Left lobe of liver (tissue), 2 donors: Measurements from ENCODE around the gene IRX5. TPM values are rescaled to one million over a fixed set of nuclear protein-coding genes. Genes with fewer than 3 reads are reported as not detected.

ENCODE experiments used
- ATAC-seq: fragments of 200-7000 bp; cut with Tn5 transposase; one replicate; pipeline ENCODE4 v1.9.1; 2020; ENCODE audit warnings: mild to moderate bottlenecking, moderate library complexity
- DNase-seq: peaks from one replicate; pipeline ENCODE4 v3.0.0-alpha.2; 2020; ENCODE audit warnings: low spot score
- total RNA-seq: library from RNA; stranded (reverse); gene quantifications from one replicate; pipeline ENCODE4 v1.2.1, GENCODE V29; 2021
- donor health status: DM: no; HTN: no; CAD: no; lungs with moderate emphysema.
- donor health status: DM: no; HTN: yes; CAD: no.

IRX5 gene
- total RNA-seq, result 0.08 TPM

GRCh38 chr16:54930005-54930868 is at the start of gene IRX5:
Gene IRX5 (plus strand): TSS chr16:54930865. CDS start chr16:54931199, 334 bp downstream.
- peak; percentile 41 for ATAC-seq
- DNase-seq, result peak; percentile 57

DNA sequence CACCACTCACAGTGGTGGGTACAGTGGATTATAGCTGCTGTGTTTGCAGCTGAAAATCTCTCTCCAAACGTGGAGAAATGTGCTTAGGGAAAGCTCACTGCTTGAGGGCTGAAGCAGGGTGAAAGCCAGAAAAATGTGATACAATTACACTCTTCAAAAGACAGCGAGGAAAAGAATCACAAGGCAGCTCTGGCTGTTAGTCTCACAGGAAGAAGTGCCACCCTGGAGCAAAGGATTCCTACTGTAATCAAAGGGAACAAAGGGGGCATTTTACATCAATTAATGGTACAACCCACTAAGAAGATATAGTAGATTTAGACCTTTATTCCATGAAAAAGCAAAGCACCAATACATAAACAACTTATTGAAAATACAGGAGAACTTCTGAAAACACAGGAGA is 48.1 kb upstream of the IRX5 start:
- ATAC-seq (no peak), DNase-seq (no peak)

GRCh38 chr16:54883358-54883757 is 47.3 kb upstream of the IRX5 start:
- ATAC-seq (no peak), DNase-seq (no peak)

DNA sequence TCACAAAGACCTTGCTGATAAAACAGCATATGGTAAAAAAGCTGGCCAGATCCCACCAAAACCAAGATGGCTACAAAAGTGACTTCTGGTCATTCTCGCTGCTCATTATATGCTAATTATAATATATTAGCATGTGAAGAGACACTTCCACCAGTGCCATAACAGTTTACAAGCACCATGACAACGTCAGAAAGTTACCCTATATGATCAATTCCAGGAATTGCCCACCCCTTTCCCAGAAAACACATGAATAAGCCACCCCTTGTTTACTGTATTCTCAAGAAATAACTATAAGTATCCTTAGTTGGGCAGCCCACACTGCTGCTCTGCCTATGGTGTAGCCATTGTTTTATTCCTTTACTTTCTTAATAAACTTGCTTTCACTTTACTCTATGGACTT is 44.6 kb upstream of the IRX5 start:
- no peak for DNase-seq
- no peak for ATAC-seq

DNA sequence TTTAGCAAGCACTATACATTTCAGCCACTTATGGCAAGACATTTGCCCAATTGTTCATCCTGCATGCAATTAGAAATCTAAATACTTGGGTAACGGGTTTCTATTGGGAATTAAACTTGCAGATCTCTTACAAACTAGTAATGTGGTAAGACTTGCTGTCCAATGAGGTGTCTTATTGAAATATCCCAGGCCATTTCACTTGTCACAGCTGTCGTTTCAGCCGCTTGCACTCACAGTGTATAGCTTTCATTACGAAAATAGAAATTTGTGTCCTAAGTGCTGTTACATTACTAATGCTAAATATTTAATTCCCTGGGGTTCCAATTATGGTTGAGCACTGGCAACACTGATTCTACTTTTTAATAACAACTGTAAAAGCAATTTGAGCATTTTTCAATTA is 40.3 kb upstream of the IRX5 start:
- ATAC-seq (no peak), DNase-seq (no peak)

DNA sequence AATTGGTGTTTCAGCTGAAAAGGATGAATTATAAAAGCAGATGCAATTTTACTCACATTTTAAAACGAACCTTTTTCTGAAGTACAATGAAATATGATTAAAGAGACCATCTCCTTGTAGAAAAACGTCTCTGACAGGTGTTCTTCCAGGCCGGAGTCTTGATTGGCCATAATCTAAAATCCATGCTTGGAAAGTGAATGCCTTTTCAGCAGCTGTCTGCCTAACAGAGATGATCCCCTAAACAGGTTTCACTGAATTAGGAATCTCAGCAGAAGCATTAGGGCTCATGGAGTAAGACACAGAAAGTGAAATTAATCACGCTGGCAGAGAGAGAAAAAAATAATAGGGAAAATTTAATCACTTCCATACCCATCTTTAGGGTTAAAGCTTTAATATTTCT is 39.3 kb upstream of the IRX5 start:
- no peak for ATAC-seq
- no peak for DNase-seq

GRCh38 chr16:54892981-54893380 is 37.7 kb upstream of the IRX5 start:
- DNase-seq (no peak), ATAC-seq (no peak)

GRCh38 chr16:54897930-54898329 is 32.7 kb upstream of the IRX5 start:
- DNase-seq (no peak), ATAC-seq (no peak)

DNA sequence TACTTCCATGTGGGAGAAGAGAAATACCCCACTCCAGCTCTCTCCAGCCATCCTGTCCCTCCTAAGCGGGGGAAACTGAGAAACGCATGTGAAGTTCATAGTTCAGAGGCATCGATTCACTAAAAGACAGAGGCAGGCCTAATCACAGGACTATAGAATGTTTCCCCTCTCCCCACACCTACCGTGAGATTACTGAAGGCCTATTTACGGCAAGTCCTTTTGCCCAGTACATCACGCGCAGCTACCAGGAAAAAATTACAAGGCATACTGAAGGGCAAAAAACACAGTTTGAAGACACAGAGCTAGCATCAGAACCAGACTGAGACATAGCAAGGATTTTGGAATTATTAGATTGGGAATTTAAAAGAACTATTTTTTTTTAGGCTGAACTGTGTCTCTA is 29.1 kb upstream of the IRX5 start:
- DNase-seq (no peak), ATAC-seq (no peak)

GRCh38 chr16:54903047-54903446 is 27.6 kb upstream of the IRX5 start:
- no peak for DNase-seq
- ATAC-seq, result no peak

DNA sequence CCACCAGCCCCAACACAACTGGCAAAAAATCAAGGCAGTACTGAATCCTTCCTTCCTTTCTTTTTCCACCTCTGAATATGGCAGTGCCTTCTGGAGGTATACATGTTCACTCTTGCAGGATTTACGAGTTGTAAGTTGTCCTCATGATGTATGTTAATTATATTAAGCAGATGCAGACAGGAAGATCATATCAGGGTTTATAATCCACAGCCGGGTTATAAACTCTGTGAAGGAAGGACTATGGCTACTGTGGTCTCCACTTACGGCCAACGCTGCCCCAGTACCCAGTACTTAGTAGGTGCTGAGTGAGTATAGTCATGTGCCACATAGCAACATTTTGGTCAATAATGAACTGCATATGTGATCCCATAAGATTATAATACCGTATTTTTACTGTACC is 19.6 kb upstream of the IRX5 start:
- DNase-seq (no peak), ATAC-seq (no peak)

GRCh38 chr16:54912720-54913119 is 17.9 kb upstream of the IRX5 start:
- ATAC-seq (no peak), DNase-seq (no peak)

DNA sequence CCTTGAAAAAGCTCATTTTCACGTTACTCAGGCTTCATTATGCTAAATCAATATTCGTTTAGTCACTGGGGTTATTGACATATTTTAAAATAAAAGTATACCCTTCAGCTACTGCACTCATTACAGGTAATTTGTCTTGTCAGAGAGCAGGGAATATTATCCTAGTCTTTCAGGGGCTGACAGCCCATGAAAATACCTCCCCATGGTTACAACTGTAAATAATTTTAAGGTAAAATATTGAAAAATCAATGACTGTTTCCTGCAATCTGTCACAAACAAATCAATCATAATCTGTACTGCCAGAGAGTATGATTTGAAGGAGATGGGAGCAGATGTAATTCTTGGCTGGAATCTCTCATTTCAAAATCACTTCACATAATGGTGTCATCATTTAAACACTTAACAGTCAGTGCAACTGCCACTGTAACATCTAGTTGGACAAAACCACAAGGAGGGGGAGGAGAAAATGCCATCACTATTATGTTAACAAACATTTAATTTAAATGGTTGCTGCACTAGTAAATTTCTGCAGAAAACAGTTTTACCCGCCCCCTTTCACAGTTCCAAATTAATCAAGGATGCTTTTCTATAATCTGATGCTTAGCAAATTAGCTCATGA is 9.3 kb upstream of the IRX5 start:
- ATAC-seq, result no peak
- DNase-seq, result no peak

DNA sequence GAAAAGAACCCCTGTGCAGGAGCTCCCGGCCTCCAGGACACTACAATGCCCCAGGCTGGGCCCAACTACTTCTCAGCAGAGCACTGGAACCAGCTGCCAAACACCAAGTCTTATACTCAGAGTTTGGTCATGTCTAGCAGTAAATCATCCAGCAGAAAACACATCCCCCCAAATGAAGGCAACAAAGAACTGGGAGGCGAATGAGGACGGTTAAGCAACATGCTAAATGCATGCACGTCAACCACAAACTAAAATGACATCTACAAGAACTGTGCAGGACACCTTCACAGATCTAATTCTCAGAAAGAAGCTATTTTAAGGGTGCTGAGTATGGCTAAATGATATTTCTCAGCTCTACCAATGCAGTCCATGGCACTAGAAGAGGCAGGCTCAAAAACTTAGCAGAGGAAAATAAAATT is 7.6 kb upstream of the IRX5 start:
- DNase-seq, result no peak

GRCh38 chr16:54923988-54924387 is 6.7 kb upstream of the IRX5 start:
- ATAC-seq (no peak), DNase-seq (no peak)

More for the DNA sequence above, 7.6 kb upstream of the IRX5 start:
- ATAC-seq, result no peak

DNA sequence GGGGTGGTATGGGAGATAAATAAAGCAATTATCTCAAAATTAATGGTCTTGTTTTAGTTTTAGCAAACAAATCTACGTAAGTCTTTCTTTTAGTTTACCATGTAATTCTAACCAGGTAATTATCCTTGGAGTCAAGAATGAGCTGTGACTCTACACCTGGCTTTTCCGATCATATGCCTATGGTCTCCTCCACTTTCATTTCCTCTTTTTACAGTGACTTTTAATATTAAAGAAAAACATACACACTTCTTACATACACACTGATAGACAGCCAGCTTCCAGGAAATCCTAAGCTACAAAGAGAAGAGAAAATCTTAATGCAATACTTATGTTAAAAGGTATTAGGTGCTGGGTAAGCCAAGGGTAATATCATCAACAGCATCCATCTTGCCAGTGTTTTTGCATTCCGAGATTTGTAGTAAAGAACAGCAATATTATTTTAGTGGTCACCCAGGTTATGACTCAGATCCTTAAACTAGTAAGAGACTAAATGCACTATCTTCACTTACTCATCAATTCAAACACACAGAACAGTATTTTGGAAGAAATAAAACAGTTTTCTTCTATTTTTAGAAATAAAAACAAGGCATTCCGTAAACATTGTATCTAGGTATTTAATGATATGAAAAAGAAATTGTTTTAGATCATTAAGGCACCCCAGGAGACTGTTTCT is 4.4 kb upstream of the IRX5 start:
- DNase-seq (no peak), ATAC-seq (no peak)

DNA sequence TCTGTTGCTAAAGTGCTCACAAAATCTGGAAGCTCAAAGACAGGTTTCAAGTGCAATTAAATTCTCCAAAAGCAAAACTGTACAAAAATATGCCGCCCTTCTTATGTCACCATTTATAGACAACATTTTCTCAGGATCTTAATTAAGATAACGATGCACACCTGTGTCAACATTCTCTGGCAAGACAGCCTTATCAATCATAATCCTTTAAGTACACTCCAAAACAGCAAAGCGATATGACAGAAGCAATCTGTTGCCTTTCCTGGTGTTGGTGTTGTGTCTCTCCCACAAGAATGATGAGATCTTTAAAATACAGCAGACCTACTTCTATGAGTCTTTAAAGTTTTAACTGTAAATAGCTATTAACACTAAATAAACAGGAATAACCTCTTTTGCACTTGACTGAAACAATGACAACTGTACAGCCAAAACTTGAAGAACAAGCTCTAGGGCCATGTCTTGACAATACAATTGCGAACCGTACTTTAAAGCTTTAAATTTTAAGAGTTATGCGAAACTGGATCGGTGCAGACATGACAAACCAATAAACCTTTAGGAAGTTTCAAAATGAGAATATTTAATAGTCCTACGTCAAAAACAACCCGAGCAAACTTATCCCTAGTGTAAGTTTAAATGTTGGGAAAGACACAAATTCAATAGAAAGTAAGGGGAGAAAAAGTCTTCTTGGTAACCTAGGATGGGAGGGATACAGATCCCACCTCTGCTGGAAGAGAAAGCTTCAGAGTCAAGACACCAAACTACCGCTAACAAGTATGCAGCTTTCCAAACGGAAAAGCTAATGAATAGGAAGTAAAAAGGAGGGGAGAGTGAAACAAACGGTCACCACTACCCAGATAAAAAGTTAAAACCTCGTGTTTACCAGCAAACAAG is 3.3 kb upstream of the IRX5 start:
- no peak for DNase-seq
- ATAC-seq, result no peak

GRCh38 chr16:54928016-54928356 is 2.7 kb upstream of the IRX5 start:
- ATAC-seq (no peak), DNase-seq (no peak)

- peak; percentile 58 for DNase-seq
Observed at GRCh38 chr16:54928411-54929089, 2.1 kb upstream of the IRX5 start.

More at GRCh38 chr16:54928411-54929089, 2.1 kb upstream of the IRX5 start:
- peak; percentile 69 for ATAC-seq
